GM12875 (cell line): ENCODE data around the gene CDIPT.

ENCODE experiments used
- H3K4me3 ChIP-seq: one replicate; pipeline ENCODE4 v1.5.1; 2011; ENCODE audit warnings: low read depth, low read length, control low read depth
- TF ChIP-seq, protein P1 (sequence below): IDR thresholded peaks from 2 replicates; pipeline ENCODE4 v1.5.1; 2011; ENCODE audit warnings: low read depth, mild to moderate bottlenecking, control low read depth, inconsistent platforms, low read length, moderate library complexity, borderline replicate concordance; ENCODE audit not compliant: insufficient read depth

Gene CDIPT

DNA sequence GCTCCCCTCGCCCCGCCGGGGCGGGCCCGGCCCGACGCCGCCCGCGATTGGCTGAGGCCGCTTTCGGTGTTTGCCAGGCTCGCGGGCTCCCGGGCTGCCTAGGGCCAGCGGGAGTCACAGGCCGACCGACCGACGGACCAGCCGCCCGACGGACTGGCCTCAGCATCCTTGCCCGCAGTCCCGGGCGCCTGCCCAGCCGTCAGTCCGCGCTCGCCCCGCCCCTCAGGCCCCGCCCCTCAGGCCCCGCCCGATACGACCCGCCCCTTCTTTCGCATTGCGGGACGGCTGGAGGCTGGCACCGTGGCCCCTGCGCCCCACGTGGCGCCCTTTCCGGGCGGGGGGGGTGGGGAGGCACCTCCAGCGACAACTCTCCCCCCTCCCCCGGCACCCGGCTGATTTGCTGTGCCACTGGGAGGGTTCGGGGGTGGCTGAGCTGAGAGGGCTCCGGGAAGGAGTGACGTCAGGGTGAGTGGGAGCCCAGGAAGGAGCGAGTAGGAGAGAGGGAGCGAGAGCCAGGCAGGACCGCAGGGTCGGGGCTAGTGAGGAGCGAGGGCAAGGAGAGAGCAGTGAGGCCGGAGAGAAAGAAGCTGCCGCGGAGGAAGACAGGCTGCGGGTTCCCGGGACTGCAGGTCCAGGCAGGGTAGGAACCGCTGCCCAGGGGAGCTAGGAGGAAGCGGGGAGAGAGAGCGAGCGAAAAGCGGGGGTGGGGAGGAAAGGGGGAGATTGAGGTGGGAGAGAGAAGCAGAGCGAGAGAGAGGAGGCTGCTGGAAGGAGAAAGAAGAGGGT lies 37.3 kb upstream of the CDIPT start, which contains the start of gene ASPHD1:
TSS of gene ASPHD1 (plus strand) at position 387 of the 786 bp plus-strand sequence. CDS start 484 bp downstream, outside the sequence.
- TF ChIP-seq, protein P1, sequence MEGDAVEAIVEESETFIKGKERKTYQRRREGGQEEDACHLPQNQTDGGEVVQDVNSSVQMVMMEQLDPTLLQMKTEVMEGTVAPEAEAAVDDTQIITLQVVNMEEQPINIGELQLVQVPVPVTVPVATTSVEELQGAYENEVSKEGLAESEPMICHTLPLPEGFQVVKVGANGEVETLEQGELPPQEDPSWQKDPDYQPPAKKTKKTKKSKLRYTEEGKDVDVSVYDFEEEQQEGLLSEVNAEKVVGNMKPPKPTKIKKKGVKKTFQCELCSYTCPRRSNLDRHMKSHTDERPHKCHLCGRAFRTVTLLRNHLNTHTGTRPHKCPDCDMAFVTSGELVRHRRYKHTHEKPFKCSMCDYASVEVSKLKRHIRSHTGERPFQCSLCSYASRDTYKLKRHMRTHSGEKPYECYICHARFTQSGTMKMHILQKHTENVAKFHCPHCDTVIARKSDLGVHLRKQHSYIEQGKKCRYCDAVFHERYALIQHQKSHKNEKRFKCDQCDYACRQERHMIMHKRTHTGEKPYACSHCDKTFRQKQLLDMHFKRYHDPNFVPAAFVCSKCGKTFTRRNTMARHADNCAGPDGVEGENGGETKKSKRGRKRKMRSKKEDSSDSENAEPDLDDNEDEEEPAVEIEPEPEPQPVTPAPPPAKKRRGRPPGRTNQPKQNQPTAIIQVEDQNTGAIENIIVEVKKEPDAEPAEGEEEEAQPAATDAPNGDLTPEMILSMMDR = no peak
- H3K4me3 ChIP-seq = peak within 1 kb of the TSS; percentile 53

DNA sequence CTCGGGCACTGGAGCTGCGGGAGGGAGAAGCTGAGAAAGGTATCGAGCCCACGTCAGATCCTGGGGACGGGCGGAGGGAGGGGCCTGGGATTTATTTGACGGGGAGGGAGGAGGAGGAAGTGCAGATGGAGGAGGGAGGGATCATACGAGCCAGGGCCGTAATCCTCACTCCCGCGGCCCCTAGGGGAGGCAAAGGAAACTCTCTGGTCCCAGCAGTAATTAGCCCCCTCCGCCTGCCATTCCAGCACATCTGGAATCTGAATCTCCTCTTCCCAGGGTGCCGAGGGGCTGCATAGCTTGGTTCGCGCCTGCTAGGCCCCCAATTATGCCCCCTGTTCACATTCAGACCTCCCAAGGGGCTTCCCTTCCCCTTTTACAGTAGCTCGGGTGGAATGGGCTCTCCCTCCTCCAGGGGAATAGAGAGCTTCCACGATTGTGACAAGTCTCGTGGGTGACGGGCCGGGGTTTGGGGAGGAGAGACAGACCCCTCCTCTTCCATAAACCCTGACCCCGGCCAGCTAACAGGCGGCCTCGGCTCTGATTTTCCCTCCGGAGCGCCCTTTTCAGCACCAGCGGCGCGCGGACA lies 36.6 kb upstream of the CDIPT start, which contains the start of gene SEZ6L2:
TSS of gene SEZ6L2 (minus strand) at position 35 of the 586 bp plus-strand sequence. CDS start 531 bp downstream, outside the sequence.
- TF ChIP-seq, protein P1 = no peak
- peak within 1 kb of the TSS; percentile 53 for H3K4me3 ChIP-seq

DNA sequence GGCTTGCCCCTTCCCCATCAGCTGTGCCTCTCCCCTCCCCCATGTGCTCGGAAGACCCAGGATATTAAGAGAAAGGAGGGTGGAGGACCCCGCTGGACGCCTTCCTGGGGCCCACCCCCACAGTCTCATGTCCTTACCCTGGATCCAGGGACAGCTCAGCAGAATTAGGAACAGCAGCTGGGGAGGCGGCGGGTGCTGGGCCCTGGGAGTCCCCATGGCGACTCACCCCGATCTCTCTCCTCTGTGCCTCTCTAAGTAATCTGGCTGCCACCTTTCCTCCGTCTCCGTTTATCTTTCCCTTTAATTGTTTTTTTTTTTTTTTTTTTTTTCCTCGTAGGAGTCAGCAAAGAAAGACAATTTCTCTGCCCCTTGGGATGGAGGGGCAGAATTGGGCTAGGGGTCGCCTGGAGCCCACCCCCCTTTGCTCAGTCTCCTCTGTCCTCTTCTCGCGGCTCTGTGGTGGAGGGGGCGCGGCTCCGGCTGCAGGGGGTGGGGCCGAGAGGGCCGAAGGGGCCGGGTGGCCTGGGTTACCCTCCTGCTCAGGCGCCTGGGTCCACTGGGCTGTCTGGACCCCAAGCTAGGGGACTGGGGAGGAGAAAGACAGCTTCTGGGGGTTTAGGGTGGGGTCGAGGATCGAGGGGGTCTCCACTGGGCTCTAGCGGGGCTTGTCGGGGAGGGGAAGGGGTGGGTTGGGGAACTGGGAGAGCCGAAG lies 35.9 kb upstream of the CDIPT start:
- no peak overlapping the region for H3K4me3 ChIP-seq
- TF ChIP-seq, protein P1 = no peak

DNA sequence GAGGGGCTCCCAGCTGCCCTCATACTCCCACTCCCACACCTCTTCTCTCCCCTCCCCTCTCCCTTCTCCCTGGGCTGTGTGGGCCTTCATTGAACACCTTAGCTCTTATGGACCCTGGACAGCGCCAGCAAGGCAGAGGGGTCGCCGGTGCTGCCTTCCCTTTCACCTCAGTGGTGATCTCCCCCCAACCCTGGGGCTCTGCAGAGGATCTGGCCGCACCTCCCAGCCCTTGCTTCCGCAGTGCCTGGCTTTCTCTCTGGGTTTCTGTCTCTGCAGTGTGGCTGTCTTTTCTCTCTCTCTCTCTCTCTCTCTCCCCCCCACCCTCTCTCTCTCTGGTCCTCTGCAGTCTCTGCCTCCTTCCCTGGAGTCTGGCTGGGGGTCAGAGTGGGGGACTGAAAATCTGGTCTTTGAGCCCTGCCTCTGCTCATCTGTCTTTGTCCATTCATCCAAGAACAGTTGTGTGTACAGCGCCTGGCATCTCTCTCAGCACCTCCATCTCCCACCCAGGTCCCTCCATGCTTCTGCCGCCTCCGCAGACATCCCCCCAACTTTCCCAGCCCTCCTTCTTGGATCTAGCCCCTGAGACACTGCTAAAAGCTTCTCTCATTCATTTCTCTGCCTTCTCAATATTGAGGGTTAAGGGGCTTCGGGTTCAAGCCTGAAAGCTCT lies 35.2 kb upstream of the CDIPT start:
- no peak overlapping the region for H3K4me3 ChIP-seq
- TF ChIP-seq, protein P1 = no peak

DNA sequence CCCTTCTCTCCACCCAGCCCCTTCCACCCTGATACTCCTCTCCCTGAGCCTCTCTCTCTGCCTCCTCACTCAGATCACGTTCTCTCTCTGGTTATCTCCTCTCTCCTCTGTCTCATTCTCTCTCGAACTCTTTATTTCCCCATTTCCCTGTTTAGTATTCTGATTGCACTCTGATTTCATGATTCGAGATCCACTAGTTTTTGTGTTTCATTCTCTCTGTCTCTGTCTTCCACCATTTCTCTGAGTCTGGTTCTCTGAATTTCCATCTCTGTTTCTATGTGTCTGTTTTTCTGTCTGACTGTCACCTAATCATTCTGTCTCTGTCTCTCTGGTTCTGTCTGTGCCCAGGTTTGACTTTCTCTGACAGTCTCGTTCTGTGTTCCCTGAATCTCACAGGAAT lies 34.3 kb upstream of the CDIPT start:
- TF ChIP-seq, protein P1 = no peak
- no peak overlapping the region for H3K4me3 ChIP-seq

DNA sequence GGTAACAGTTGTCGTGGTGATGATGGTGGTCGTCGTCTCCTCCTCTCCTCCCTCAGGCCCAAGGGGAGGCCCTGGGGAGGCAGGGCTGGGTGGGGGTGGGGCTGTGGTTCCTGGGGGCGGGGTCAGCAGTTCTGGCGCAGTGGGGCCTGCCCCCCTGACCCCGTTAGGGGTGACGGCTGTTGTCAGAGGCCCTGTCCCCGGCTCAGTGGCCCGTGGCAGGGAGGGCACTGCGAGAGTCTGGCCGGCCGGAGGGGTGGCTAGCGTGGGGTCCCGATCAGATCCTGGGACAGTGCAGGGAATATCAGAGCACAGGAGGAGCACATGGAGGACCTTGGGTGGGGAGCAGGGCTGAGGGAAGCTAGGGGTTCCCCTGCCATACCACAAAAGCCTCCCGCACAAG lies 33.8 kb upstream of the CDIPT start:
- no peak overlapping the region for H3K4me3 ChIP-seq
- TF ChIP-seq, protein P1 = no peak
